Endothelial cell (in vitro differentiated cells): ENCODE data around the gene MYBPC1. TPM values are rescaled to one million over a fixed set of nuclear protein-coding genes. Genes with fewer than 3 reads are reported as not detected.

ENCODE experiments used
- DNase-seq: peaks from one replicate; pipeline ENCODE4 v3.0.0; 2021; ENCODE audit warnings: low spot score
- H3K27ac Mint-ChIP-seq: one replicate; pipeline ENCODE4 v1.8.0; 2021; ENCODE audit warnings: mixed read lengths, inconsistent platforms; ENCODE audit not compliant: unreplicated experiment
- H3K27me3 Mint-ChIP-seq: one replicate; pipeline ENCODE4 v1.8.0; 2021; ENCODE audit warnings: mild to moderate bottlenecking, moderate library complexity, mixed read lengths, inconsistent platforms; ENCODE audit not compliant: unreplicated experiment
- H3K36me3 Mint-ChIP-seq: one replicate; pipeline ENCODE4 v1.8.0; 2021; ENCODE audit warnings: mild to moderate bottlenecking, low read depth, mixed read lengths, inconsistent platforms; ENCODE audit not compliant: unreplicated experiment
- H3K4me1 Mint-ChIP-seq: one replicate; pipeline ENCODE4 v1.8.0; 2021; ENCODE audit warnings: mild to moderate bottlenecking, mixed read lengths, inconsistent platforms; ENCODE audit not compliant: unreplicated experiment
- H3K4me3 Mint-ChIP-seq: one replicate; pipeline ENCODE4 v1.8.0; 2021; ENCODE audit warnings: mild to moderate bottlenecking, mixed read lengths, inconsistent platforms; ENCODE audit not compliant: unreplicated experiment
- H3K9me3 Mint-ChIP-seq: one replicate; pipeline ENCODE4 v1.8.0; 2021; ENCODE audit warnings: mixed read lengths, inconsistent platforms; ENCODE audit not compliant: unreplicated experiment
- CTCF ChIP-seq: fragments of 200-600 bp; sonication (generic); IDR thresholded peaks from one replicate; pipeline ENCODE4 v1.5.0; 2021; ENCODE audit warnings: antibody characterized with exemption; ENCODE audit not compliant: unreplicated experiment
- total RNA-seq: library from RNA; stranded (reverse); fragmentation: NEBNext Ultra II Directional; extraction: Animal tissue kit (Norgen Biotek cat#: 25700); gene quantifications from one replicate; pipeline ENCODE4 v1.2.1, GENCODE V29; 2021; ENCODE audit not compliant: unreplicated experiment

MYBPC1 gene
- total RNA-seq, 1 donor from 2014 or later = not detected

- no peak for DNase-seq
- H3K9me3 Mint-ChIP-seq = no peaks in the 10 kb centered on the region
- peaks cover 4% of the 10 kb centered on the region for H3K4me1 Mint-ChIP-seq
- no peaks in the 10 kb centered on the region for H3K36me3 Mint-ChIP-seq
- H3K27me3 Mint-ChIP-seq = no peaks in the 10 kb centered on the region
- TF ChIP-seq CTCF = no peak
- H3K27ac Mint-ChIP-seq = no peak overlapping the region
- H3K4me3 Mint-ChIP-seq = no peak overlapping the region
These were observed 118.4 kb downstream of the MYBPC1 start for GRCh38 chr12:101713059-101713682.

DNA sequence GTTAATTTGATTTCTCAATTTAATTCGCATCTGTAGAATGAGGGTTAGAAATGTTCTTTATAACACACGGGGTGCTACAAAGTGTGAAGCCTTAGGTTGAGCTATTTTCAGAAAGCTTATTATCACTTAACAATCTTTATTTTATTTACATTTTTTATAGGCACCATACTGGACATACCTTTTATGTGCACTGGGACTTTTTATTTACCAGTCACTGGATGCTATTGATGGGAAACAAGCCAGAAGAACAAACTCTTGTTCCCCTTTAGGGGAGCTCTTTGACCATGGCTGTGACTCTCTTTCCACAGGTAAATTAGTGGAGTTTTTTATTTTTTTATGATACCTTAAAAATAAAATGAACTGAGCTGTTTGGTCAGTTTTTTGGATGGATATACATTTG, 119.2 kb downstream of the MYBPC1 start:
- no peak for TF ChIP-seq CTCF
- no peak overlapping the region for H3K4me3 Mint-ChIP-seq
- no peak overlapping the region for H3K27ac Mint-ChIP-seq
- DNase-seq = no peak
- peaks cover 4% of the 10 kb centered on the region for H3K4me1 Mint-ChIP-seq
- H3K36me3 Mint-ChIP-seq = no peaks in the 10 kb centered on the region
- H3K27me3 Mint-ChIP-seq = no peaks in the 10 kb centered on the region
- H3K9me3 Mint-ChIP-seq = no peaks in the 10 kb centered on the region

GRCh38 chr12:101714877-101715444, 120.2 kb downstream of the MYBPC1 start:
- H3K4me1 Mint-ChIP-seq = no peaks in the 10 kb centered on the region
- no peaks in the 10 kb centered on the region for H3K27me3 Mint-ChIP-seq
- no peaks in the 10 kb centered on the region for H3K36me3 Mint-ChIP-seq
- DNase-seq = no peak
- TF ChIP-seq CTCF = no peak
- no peak overlapping the region for H3K27ac Mint-ChIP-seq
- H3K4me3 Mint-ChIP-seq = no peak overlapping the region
- H3K9me3 Mint-ChIP-seq = no peaks in the 10 kb centered on the region

DNA sequence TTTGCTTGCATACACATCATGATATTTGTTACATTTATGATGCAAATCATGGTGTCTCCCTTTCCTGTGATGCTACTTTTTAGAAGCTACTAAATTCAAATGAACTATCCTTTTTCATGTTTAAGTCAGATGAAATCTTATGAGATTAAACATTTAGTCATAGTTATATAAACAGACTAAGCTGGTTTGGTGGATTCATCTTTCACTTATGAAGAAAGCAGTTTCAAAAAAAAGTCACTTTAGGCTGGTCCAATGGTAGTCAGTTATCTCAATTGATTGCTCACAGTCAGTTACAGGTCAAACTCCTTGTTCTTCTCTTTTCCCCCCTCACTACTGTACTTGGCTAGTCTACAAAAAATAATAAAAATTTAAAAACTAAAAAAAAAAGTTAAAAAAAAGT, 124.8 kb downstream of the MYBPC1 start:
- TF ChIP-seq CTCF = no peak
- no peaks in the 10 kb centered on the region for H3K4me1 Mint-ChIP-seq
- no peak overlapping the region for H3K4me3 Mint-ChIP-seq
- H3K27me3 Mint-ChIP-seq = no peaks in the 10 kb centered on the region
- no peaks in the 10 kb centered on the region for H3K36me3 Mint-ChIP-seq
- H3K27ac Mint-ChIP-seq = no peak overlapping the region
- DNase-seq = no peak
- H3K9me3 Mint-ChIP-seq = no peaks in the 10 kb centered on the region

DNA sequence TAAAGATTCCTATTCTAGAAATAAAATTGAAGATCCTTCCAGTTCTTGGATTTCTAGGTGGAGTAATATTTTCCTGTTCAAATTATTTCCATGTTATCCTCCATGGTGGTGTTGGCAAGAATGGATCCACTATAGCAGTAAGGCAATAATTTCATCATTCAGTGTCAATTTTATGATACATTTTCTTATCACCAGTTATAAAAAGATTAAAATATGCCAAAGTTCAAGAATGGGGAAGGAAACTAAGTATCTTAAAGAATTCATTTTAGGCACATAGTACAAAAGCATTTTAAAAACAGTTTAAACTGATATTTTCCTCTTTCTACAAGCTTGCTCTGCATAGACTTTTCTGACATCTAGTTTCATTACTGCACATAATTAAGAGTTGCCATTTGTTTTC, 125.3 kb downstream of the MYBPC1 start:
- DNase-seq = no peak
- Mint-ChIP-seq H3K4me3 (no peak overlapping the region), H3K36me3 (no peaks in the 10 kb centered on the region), H3K4me1 (no peaks in the 10 kb centered on the region), H3K27me3 (no peaks in the 10 kb centered on the region), H3K9me3 (no peaks in the 10 kb centered on the region), H3K27ac (no peak overlapping the region)
- TF ChIP-seq CTCF = no peak
